A673 (cell line): ENCODE results near the gene ABCA9. TPM values are rescaled to one million over a fixed set of nuclear protein-coding genes. Genes with fewer than 3 reads are reported as not detected.

Experiments
- BruUV-seq: library from RNA; stranded (reverse); fragments of 400-500 nt; replicated peaks from 2 replicates; lab custom pipeline; 2021; lab: Mats Ljungman, UMichigan
- CTCF ChIA-PET: fragments of 300-600 bp; sonication (Branson Sonifier 250); formaldehyde crosslinking; loops from one replicate; lab custom pipeline; 2022; ENCODE audit warnings: antibody characterized with exemption; lab: Charles Lee
- POLR2A ChIA-PET: fragments of 300-600 bp; sonication (Branson Sonifier 250); formaldehyde crosslinking; loops from one replicate; lab custom pipeline; 2022; ENCODE audit warnings: antibody characterized with exemption; ENCODE audit not compliant: low non-redundant PET; lab: Charles Lee
- DNase-seq: peaks from one replicate; pipeline ENCODE4 v3.0.0-alpha.2; 2015; ENCODE audit warnings: low spot score
- H3K27ac ChIP-seq: fragments of 200-600 bp; sonication (generic); 2 replicates; pipeline ENCODE4 v1.5.1; 2016; ENCODE audit warnings: mixed run types, low read depth, mild to moderate bottlenecking, mixed read lengths, antibody characterized with exemption, low read length; ENCODE audit not compliant: poor library complexity, severe bottlenecking
- H3K27me3 ChIP-seq: fragments of 200-600 bp; sonication (generic); replicated peaks from 2 replicates; pipeline ENCODE4 v1.6.1; 2017; ENCODE audit warnings: mixed run types, low read depth, mild to moderate bottlenecking, mixed read lengths, antibody characterized with exemption, low read length; ENCODE audit not compliant: insufficient read depth, poor library complexity
- H3K36me3 ChIP-seq: fragments of 200-600 bp; sonication (generic); 2 replicates; pipeline ENCODE4 v1.6.1; 2016; ENCODE audit warnings: mixed run types, mild to moderate bottlenecking, mixed read lengths, antibody characterized with exemption, low read length; ENCODE audit not compliant: insufficient read depth, poor library complexity, severe bottlenecking
- H3K4me1 ChIP-seq: fragments of 200-600 bp; sonication (generic); 2 replicates; pipeline ENCODE4 v1.6.1; 2017; ENCODE audit warnings: mixed run types, mild to moderate bottlenecking, mixed read lengths, antibody characterized with exemption, low read length; ENCODE audit not compliant: insufficient read depth, poor library complexity, severe bottlenecking
- H3K4me3 ChIP-seq: fragments of 200-600 bp; sonication (generic); 2 replicates; pipeline ENCODE4 v1.5.1; 2016; ENCODE audit warnings: low read depth, mixed run types, mild to moderate bottlenecking, mixed read lengths, low read length; ENCODE audit not compliant: poor library complexity, severe bottlenecking
- H3K9me3 ChIP-seq: fragments of 200-600 bp; sonication (generic); 2 replicates; pipeline ENCODE4 v1.6.1; 2016; ENCODE audit warnings: mixed run types, low read depth, mild to moderate bottlenecking, mixed read lengths, antibody characterized with exemption, low read length; ENCODE audit not compliant: poor library complexity, severe bottlenecking
- EZH2 ChIP-seq: fragments of 200-600 bp; sonication (generic); IDR thresholded peaks from 2 replicates; pipeline ENCODE4 v1.6.1; 2017; ENCODE audit warnings: borderline replicate concordance, low read depth, mild to moderate bottlenecking, mixed read lengths, antibody characterized with exemption, low read length; ENCODE audit not compliant: poor library complexity, severe bottlenecking
- intact Hi-C: fragments of 100-400 bp; cut with micrococcal nuclease; formaldehyde crosslinking; loops from one replicate; pipeline ENCODE4 v1.10.0; 2022; ENCODE audit not compliant: unreplicated experiment
- total RNA-seq: library from RNA; stranded (reverse); gene quantifications from 2 replicates; pipeline ENCODE4 v1.2.3, GENCODE V29; 2021
- TF ChIP-seq, protein P1 (sequence below): fragments of 300-800, 200-600 bp; sonication (generic); conservative IDR thresholded peaks from 2 replicates; pipeline ENCODE4 v1.5.1; 2017; ENCODE audit warnings: low read depth, mild to moderate bottlenecking, antibody characterized with exemption, low read length, moderate library complexity, mixed read lengths

Gene ABCA9
- total RNA-seq, 1 experiment from 2014 or later: 1.4 TPM

DNA sequence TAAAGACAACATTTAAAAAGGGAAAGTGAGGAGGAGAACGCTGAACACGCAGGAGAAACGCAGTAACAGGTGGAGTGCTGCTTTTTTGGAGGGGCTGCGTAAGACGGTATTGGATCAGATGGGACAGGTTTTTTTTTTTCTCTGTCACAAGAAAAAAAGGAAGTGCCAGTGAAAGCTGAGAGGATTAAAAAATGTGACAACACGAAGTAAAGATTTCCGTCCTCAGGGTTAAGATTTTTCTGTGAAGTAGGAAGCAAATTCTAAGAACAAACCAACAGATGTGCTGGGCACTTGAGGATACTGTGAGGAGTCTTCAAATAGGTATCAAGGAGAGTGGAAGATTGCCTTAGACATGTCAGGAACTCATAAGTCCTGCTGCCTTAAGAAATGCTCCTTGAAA, 5.8 kb upstream of the ABCA9 start:
- BruUV-seq: no TSS peak
- H3K4me3 ChIP-seq: no peak overlapping the region
- no peaks in the 10 kb centered on the region for H3K36me3 ChIP-seq
- no peaks in the 10 kb centered on the region for H3K9me3 ChIP-seq
- H3K4me1 ChIP-seq: peaks cover 27% of the 10 kb centered on the region
- no peak for DNase-seq
- TF ChIP-seq, protein P1, sequence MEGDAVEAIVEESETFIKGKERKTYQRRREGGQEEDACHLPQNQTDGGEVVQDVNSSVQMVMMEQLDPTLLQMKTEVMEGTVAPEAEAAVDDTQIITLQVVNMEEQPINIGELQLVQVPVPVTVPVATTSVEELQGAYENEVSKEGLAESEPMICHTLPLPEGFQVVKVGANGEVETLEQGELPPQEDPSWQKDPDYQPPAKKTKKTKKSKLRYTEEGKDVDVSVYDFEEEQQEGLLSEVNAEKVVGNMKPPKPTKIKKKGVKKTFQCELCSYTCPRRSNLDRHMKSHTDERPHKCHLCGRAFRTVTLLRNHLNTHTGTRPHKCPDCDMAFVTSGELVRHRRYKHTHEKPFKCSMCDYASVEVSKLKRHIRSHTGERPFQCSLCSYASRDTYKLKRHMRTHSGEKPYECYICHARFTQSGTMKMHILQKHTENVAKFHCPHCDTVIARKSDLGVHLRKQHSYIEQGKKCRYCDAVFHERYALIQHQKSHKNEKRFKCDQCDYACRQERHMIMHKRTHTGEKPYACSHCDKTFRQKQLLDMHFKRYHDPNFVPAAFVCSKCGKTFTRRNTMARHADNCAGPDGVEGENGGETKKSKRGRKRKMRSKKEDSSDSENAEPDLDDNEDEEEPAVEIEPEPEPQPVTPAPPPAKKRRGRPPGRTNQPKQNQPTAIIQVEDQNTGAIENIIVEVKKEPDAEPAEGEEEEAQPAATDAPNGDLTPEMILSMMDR: no peak
- no peak for TF ChIP-seq EZH2
- ChIA-PET POLR2A (no interaction called here), CTCF (no interaction called here)
- H3K27me3 ChIP-seq: no peaks in the 10 kb centered on the region
- intact Hi-C loops: no loop called here
- H3K27ac ChIP-seq: no peak overlapping the region

DNA sequence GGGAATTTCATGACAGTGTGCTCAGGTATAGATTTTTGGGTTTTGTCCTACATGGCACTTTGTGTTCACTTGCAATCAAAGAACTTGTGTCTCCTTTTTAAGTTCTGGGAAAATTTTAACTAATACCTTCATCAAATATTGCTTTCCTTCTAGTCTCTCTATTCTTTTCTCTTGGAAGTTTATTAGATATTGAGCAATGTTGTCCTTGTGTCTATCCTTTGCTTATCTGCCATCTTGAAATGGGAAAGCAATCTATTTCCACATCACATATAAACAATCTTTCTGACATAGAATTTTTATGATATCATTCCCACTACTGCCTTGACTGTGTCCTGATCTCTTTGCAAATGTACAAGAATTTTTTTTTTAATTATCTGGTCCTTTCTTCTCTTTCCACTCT, 4.4 kb upstream of the ABCA9 start:
- CTCF ChIA-PET: no interaction called here
- DNase-seq: no peak

DNA sequence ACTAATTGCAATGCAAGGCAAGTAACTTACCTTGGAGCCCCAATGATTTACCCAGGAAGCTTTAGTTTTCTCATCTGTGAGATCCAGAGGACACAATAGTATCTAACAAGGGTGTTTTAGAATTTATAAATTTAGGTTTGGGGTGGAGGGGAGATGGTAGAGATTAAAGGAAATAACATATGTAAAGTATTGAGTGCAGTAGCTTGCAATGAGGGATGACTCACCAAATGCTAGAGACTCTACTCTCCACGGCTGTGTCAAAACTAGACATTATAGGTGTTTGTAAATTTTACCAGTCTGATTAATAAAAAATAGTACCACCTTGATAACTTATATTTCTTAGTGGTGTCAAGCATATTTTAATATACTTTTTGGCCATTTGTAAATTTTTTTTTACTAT, 3.7 kb upstream of the ABCA9 start:
- BruUV-seq: no TSS peak

More for the DNA sequence above, 4.4 kb upstream of the ABCA9 start:
- H3K4me1 ChIP-seq: peaks cover 40% of the 10 kb centered on the region
- H3K27me3 ChIP-seq: no peaks in the 10 kb centered on the region
- intact Hi-C loops: no loop called here
- no peaks in the 10 kb centered on the region for H3K36me3 ChIP-seq
- POLR2A ChIA-PET: no interaction called here
- no TSS peak for BruUV-seq
- TF ChIP-seq EZH2: no peak
- TF ChIP-seq, protein P1: no peak
- H3K9me3 ChIP-seq: no peaks in the 10 kb centered on the region
- no peak overlapping the region for H3K27ac ChIP-seq
- H3K4me3 ChIP-seq: no peak overlapping the region

More for the DNA sequence above, 3.7 kb upstream of the ABCA9 start:
- Histone ChIP-seq H3K4me3 (no peak overlapping the region), H3K9me3 (no peaks in the 10 kb centered on the region), H3K36me3 (no peaks in the 10 kb centered on the region), H3K4me1 (peaks cover 41% of the 10 kb centered on the region), H3K27ac (no peak overlapping the region), H3K27me3 (no peaks in the 10 kb centered on the region)
- ChIA-PET CTCF (no interaction called here), POLR2A (no interaction called here)
- intact Hi-C loops: loop anchor here (5.0 kb wide), 1 partner anchor 173 kb away; no protein-coding TSS in a partner anchor
- DNase-seq: no peak
- no peak for TF ChIP-seq EZH2
- TF ChIP-seq, protein P1: no peak
